ENCODE results near the gene SGSM2.

Gene SGSM2

GRCh38 chr17:2393174-2393953, 56.1 kb downstream of the SGSM2 start:
- in situ Hi-C loops (cut with HindIII; ENCODE audit: low sequenced_read_pairs), result no loop called here
- DNase-seq (ENCODE audit: low read depth), result no peak
- no peak for TF ChIP-seq CTCF (IDR thresholded peaks at IDR 0.05; ENCODE audit: low read depth, low read length, missing control alignments)
- H3K4me3 ChIP-seq (ENCODE audit: low read depth, low read length), result peak overlapping the region; percentile 46

GRCh38 chr17:2393954-2394749, 56.9 kb downstream of the SGSM2 start:
- no peak for TF ChIP-seq CTCF (IDR thresholded peaks at IDR 0.05; ENCODE audit: low read depth, low read length, missing control alignments)
- in situ Hi-C loops (cut with HindIII; ENCODE audit: low sequenced_read_pairs), result no loop called here
- no peak for DNase-seq (ENCODE audit: low read depth)
- peak overlapping the region; percentile 16 for H3K4me3 ChIP-seq (ENCODE audit: low read depth, low read length)

GRCh38 chr17:2394775-2395201, 57.5 kb downstream of the SGSM2 start:
- DNase-seq (ENCODE audit: low read depth), result no peak
- in situ Hi-C loops (cut with HindIII; ENCODE audit: low sequenced_read_pairs), result no loop called here
- H3K4me3 ChIP-seq (ENCODE audit: low read depth, low read length), result no peak overlapping the region
- no peak for TF ChIP-seq CTCF (IDR thresholded peaks at IDR 0.05; ENCODE audit: low read depth, low read length, missing control alignments)

- TF ChIP-seq CTCF (IDR thresholded peaks at IDR 0.05; ENCODE audit: low read depth, low read length, missing control alignments), result no peak
- no peak overlapping the region for H3K4me3 ChIP-seq (ENCODE audit: low read depth, low read length)
- in situ Hi-C loops (cut with HindIII; ENCODE audit: low sequenced_read_pairs), result no loop called here
- DNase-seq (ENCODE audit: low read depth), result no peak
Observed at GRCh38 chr17:2395258-2396181, 58.2 kb downstream of the SGSM2 start.

GRCh38 chr17:2396192-2396567, 58.9 kb downstream of the SGSM2 start:
- no peak for TF ChIP-seq CTCF (IDR thresholded peaks at IDR 0.05; ENCODE audit: low read depth, low read length, missing control alignments)
- in situ Hi-C loops (cut with HindIII; ENCODE audit: low sequenced_read_pairs), result no loop called here
- H3K4me3 ChIP-seq (ENCODE audit: low read depth, low read length), result peak overlapping the region; percentile 28
- DNase-seq (ENCODE audit: low read depth), result no peak
